ENCODE measurements around the gene MCOLN3. TPM values are rescaled to one million over a fixed set of nuclear protein-coding genes. Genes with fewer than 3 reads are reported as not detected.

Gene MCOLN3
- total and polyA plus RNA-seq, 9 of the 15 experiments (the other 6 are each of a cell fraction or from before 2014, with no cell fraction given), result 0.04 to 0.05 TPM; not detected in 7

GRCh38 chr1:84975035-84975434 lies 73.3 kb downstream of the MCOLN3 start:
- DNase-seq (ENCODE audit: extremely low read depth in 1 of 4, low spot score in 3 of 4) (no peak), FAIRE-seq (no peak), ATAC-seq (no peak)
- no peaks in the 10 kb centered on the region for H3K9me3 ChIP-seq (replicated peaks; ENCODE audit: control insufficient read depth, insufficient read depth, low read depth, low read length)
- CTCF ChIA-PET (ENCODE audit: low intra/inter-chr PET ratio), result no interaction called here
- no peak for TF ChIP-seq GTF2F1 (IDR thresholded peaks at IDR 0.05; ENCODE audit: low read depth, low read length)
- TF ChIP-seq ETV5 (CRISPR knock-in tag; IDR thresholded peaks at IDR 0.05; ENCODE audit: low read depth), result no peak
- no peak for TF ChIP-seq DLX4 (CRISPR knock-in tag; IDR thresholded peaks at IDR 0.05)
- TF ChIP-seq NBN (IDR thresholded peaks at IDR 0.05; ENCODE audit: low read depth), result no peak
- TF ChIP-seq, protein P1, sequence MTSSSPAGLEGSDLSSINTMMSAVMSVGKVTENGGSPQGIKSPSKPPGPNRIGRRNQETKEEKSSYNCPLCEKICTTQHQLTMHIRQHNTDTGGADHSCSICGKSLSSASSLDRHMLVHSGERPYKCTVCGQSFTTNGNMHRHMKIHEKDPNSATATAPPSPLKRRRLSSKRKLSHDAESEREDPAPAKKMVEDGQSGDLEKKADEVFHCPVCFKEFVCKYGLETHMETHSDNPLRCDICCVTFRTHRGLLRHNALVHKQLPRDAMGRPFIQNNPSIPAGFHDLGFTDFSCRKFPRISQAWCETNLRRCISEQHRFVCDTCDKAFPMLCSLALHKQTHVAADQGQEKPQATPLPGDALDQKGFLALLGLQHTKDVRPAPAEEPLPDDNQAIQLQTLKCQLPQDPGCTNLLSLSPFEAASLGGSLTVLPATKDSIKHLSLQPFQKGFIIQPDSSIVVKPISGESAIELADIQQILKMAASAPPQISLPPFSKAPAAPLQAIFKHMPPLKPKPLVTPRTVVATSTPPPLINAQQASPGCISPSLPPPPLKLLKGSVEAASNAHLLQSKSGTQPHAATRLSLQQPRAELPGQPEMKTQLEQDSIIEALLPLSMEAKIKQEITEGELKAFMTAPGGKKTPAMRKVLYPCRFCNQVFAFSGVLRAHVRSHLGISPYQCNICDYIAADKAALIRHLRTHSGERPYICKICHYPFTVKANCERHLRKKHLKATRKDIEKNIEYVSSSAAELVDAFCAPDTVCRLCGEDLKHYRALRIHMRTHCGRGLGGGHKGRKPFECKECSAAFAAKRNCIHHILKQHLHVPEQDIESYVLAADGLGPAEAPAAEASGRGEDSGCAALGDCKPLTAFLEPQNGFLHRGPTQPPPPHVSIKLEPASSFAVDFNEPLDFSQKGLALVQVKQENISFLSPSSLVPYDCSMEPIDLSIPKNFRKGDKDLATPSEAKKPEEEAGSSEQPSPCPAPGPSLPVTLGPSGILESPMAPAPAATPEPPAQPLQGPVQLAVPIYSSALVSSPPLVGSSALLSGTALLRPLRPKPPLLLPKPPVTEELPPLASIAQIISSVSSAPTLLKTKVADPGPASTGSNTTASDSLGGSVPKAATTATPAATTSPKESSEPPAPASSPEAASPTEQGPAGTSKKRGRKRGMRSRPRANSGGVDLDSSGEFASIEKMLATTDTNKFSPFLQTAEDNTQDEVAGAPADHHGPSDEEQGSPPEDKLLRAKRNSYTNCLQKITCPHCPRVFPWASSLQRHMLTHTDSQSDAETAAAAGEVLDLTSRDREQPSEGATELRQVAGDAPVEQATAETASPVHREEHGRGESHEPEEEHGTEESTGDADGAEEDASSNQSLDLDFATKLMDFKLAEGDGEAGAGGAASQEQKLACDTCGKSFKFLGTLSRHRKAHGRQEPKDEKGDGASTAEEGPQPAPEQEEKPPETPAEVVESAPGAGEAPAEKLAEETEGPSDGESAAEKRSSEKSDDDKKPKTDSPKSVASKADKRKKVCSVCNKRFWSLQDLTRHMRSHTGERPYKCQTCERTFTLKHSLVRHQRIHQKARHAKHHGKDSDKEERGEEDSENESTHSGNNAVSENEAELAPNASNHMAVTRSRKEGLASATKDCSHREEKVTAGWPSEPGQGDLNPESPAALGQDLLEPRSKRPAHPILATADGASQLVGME (CRISPR knock-in tag; IDR thresholded peaks at IDR 0.05), result no peak
- TF ChIP-seq RFX7 (CRISPR knock-in tag; IDR thresholded peaks at IDR 0.05), result no peak
- TF ChIP-seq SIX5 (IDR thresholded peaks at IDR 0.05; ENCODE audit: borderline replicate concordance in 1 of 2, insufficient read depth in 1 of 2, low read depth in 1 of 2, low read length in 2 of 2), result no peak
- no peak for TF ChIP-seq ZNF12 (CRISPR knock-in tag; IDR thresholded peaks at IDR 0.05)
- H3K4me3 ChIP-seq, result no peak overlapping the region
- H3K4me1 ChIP-seq (replicated peaks in 1 of 2; ENCODE audit: control insufficient read depth in 2 of 2, insufficient read depth in 2 of 2, low read length in 2 of 2), result no peaks in the 10 kb centered on the region
- no peaks in the 10 kb centered on the region for H3K9me1 ChIP-seq (ENCODE audit: control insufficient read depth, insufficient read depth, low read length)
- 0% methylated on average over 2 of the region's 2 CpGs for WGBS (ENCODE audit: insufficient coverage, low coverage, missing lambda C conversion rate)
- no peak overlapping the region for H2AFZ ChIP-seq (ENCODE audit: low read depth, low read length)
- no peak overlapping the region for H3K4me2 ChIP-seq (ENCODE audit: insufficient read depth, low read length)
- intact Hi-C loops (cut with micrococcal nuclease) (no loop called here), in situ Hi-C loops (cut with MboI) (no loop called here)
- no peak overlapping the region for H3K27ac ChIP-seq (ENCODE audit: extremely low read depth, low read depth, low read length)
- H3K27me3 ChIP-seq (ENCODE audit: control insufficient read depth in 2 of 2, insufficient read depth in 2 of 2, low read length in 2 of 2), result no peaks in the 10 kb centered on the region
- BruUV-seq (replicated peaks), result no TSS peak
- no peaks in the 10 kb centered on the region for H4K20me1 ChIP-seq (replicated peaks; ENCODE audit: control insufficient read depth, insufficient read depth, low read length)
- H3K9ac ChIP-seq (ENCODE audit: insufficient read depth in 1 of 2, low read depth in 2 of 2, low read length in 2 of 2), result no peak overlapping the region
- POLR2A ChIA-PET, result no interaction called here
- H3K36me3 ChIP-seq (ENCODE audit: control insufficient read depth, insufficient read depth, low read length), result no peaks in the 10 kb centered on the region
- no peaks in the 10 kb centered on the region for H3K79me2 ChIP-seq (ENCODE audit: control insufficient read depth, insufficient read depth, low read length)
